HG03175 (cell line): ENCODE measurements around the gene DUSP7.

Experiments used
- ATAC-seq: cut with Tn5 transposase; IDR thresholded peaks from one replicate; pipeline ENCODE4 v1.9.1; 2021; ENCODE audit warnings: mild to moderate bottlenecking, moderate library complexity; ENCODE audit not compliant: unreplicated experiment

The DUSP7 gene

GRCh38 chr3:52086976-52087663, 30.7 kb upstream of the DUSP7 start:
- no peak for ATAC-seq

- ATAC-seq = no peak
Measured at GRCh38 chr3:52086461-52086860, 30.1 kb upstream of the DUSP7 start.

GRCh38 chr3:52085681-52086282, 29.4 kb upstream of the DUSP7 start:
- no peak for ATAC-seq

GRCh38 chr3:52084954-52085680, 28.7 kb upstream of the DUSP7 start:
- ATAC-seq = no peak

GRCh38 chr3:52084216-52084945, 28.0 kb upstream of the DUSP7 start:
- no peak for ATAC-seq

- ATAC-seq = no peak
Measured at GRCh38 chr3:52083556-52084087, 27.3 kb upstream of the DUSP7 start.

- ATAC-seq = no peak
Measured at GRCh38 chr3:52082951-52083350, 26.6 kb upstream of the DUSP7 start.

GRCh38 chr3:52080830-52081719, 24.7 kb upstream of the DUSP7 start:
- no peak for ATAC-seq

- no peak for ATAC-seq
Measured at GRCh38 chr3:52079958-52080357, 23.6 kb upstream of the DUSP7 start.

GRCh38 chr3:52078781-52079560, 22.6 kb upstream of the DUSP7 start:
- no peak for ATAC-seq

- ATAC-seq = no peak
Measured at GRCh38 chr3:52077925-52078324, 21.6 kb upstream of the DUSP7 start.

GRCh38 chr3:52076896-52077780, 20.8 kb upstream of the DUSP7 start:
- no peak for ATAC-seq

- no peak for ATAC-seq
Measured at GRCh38 chr3:52073490-52073889, 17.1 kb upstream of the DUSP7 start.

GRCh38 chr3:52072471-52072870, 16.1 kb upstream of the DUSP7 start:
- no peak for ATAC-seq

GRCh38 chr3:52072020-52072419, 15.6 kb upstream of the DUSP7 start:
- ATAC-seq = no peak

GRCh38 chr3:52070724-52071621, 14.6 kb upstream of the DUSP7 start:
- no peak for ATAC-seq

- ATAC-seq = no peak
Measured at GRCh38 chr3:52069855-52070254, 13.5 kb upstream of the DUSP7 start.
